NCI-H2081 treated with DMSO at 0.1 percent for 48 hours (cell line): ENCODE data around the gene LILRA1.
"Not testable (repeated sequence)": the region's sequence is repeated elsewhere in the genome, so short reads cannot be mapped to it uniquely, and the experiment has no call there.

ENCODE experiments used
- DNase-seq: peaks from one replicate; lab custom pipeline; 2025; lab: John Stamatoyannopoulos, UW

LILRA1 gene

DNA sequence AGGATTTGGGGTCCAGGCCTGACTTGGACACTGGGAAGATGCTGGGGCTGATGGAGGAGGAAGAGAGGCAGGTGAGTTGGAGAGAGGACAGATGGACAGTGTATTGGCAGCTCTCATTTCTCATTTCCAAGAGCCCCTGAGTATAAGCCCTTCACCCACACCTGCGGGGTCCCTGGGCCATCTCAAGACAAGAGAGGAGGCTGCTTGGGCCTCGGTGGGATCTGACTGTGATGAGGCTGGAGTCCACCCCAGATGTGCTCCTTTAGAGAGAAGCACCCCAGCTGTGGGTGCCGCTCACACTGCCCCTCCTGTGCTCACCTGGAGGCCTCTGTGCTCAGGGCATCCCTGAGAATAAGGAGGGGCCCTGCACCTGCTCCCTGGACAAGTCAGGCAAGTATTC, 16.1 kb upstream of the LILRA1 start:
- DNase-seq = no peak

DNA sequence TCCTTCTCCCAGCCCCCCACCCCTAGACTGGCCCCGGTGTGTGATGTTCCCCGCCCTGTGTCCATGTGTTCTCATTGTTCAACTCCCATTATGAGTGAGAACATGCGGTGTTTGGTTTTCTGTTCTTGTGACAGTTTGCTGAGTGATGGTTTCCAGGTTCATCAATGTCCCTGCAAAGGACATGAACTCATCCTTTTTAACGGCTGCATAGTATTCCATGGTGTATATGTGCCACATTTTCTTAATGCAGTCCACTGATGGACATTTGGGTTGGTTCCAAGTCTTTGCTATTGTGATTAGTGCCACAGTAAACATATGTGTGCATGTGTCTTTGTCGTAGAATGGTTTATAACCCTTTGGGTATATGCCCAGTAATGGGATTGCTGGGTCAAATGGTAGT, 15.2 kb upstream of the LILRA1 start:
- not testable (repeated sequence) for DNase-seq

- DNase-seq = no peak
Observed at GRCh38 chr19:54586397-54586796, 7.0 kb upstream of the LILRA1 start.

- no peak for DNase-seq
Observed at GRCh38 chr19:54587026-54587425, 6.4 kb upstream of the LILRA1 start.

DNA sequence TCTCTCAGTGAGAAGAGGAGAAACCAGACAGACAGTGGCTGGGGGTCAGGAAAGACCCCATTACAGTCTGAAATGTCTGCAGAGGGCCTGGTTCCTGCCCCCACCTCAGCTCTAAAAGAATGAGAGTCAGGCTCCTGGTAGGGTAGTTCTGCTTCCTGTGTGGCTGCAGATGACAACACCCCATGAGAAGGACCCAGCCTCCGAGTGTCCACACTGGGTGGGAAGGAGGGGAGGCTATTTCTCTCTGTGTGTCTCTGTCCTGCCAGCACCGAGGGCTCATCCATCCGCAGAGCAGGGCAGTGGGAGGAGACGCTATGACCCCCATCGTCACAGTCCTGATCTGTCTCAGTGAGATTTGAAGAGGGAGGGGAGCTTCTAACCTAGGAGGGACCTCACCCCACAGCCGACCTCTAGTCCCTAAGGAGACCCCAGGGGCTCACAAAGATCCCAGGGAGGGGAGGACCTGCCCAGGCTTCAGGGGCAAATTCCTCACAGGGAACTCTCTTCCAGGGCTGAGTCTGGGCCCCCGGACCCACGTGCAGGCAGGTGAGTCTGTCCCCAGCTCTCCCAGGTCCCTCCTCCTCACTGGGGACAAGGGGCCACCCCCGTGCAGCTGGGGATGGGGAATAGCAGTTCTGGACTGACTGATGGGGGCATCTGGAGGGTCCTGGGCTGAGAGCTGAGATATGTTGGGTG, 647 bp downstream of the LILRA1 start:
- DNase-seq = not testable (repeated sequence)

DNA sequence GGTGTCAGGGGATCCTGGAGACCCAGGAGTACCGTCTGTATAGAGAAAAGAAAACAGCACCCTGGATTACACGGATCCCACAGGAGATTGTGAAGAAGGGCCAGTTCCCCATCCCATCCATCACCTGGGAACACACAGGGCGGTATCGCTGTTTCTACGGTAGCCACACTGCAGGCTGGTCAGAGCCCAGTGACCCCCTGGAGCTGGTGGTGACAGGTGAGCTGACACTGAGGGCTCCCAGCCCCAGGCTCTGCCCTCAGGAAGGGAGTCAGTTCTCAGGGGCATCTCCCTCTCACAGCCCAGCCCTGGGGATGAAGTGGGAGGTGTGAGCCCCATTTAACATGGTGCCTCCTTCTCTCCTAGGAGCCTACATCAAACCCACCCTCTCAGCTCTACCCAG, 1.3 kb downstream of the LILRA1 start:
- no peak for DNase-seq

- DNase-seq = not testable (repeated sequence)
Observed at GRCh38 chr19:54595680-54596436, 2.4 kb downstream of the LILRA1 start.

GRCh38 chr19:54600212-54600611, 6.8 kb downstream of the LILRA1 start:
- no peak for DNase-seq

GRCh38 chr19:54606230-54606629, 12.8 kb downstream of the LILRA1 start:
- DNase-seq = no peak

GRCh38 chr19:54606891-54607784, 13.7 kb downstream of the LILRA1 start:
- no peak for DNase-seq

DNA sequence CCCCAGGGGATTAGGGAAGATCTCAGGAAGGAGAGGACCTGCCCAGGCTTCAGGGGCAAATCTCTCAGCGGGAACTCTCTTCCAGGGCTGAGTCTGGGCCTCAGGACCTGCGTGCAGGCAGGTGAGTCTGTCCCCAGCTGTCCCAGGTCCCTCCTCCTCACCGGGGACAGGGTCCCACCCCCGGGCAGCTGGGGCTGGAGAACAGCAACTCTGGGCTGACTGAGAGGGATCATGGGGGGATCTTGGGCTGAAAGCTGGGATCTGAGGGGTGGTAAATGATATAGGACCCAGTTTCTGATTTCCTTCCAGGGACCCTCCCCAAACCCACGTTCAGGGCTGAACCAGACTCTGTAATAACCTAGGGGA, 14.3 kb downstream of the LILRA1 start:
- DNase-seq = no peak

GRCh38 chr19:54608205-54608604, 14.8 kb downstream of the LILRA1 start:
- DNase-seq = no peak

- DNase-seq = no peak
Observed at GRCh38 chr19:54608792-54609191, 15.4 kb downstream of the LILRA1 start.

DNA sequence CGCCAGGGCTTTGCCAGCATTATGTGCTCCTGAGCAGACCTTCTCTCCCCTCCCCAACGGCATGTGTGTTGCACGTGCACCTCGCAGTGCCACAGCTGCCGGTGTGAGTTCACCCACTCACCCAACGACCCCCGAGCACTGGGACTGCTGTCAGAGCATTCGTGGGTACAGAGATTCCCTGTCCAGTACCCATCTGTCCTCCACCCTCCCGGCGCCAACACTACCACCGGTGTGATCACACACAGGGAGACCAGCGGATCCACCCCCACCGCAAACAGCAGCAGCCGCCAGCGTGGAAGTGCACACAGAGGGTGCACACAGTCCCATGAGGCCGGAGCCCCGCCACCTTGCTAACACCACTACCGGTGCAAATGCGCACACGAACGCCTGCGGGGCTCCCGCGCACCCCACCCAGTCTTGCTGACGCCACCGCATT, 15.9 kb downstream of the LILRA1 start:
- DNase-seq = no peak

- DNase-seq = no peak
Observed at GRCh38 chr19:54612428-54612827, 19.0 kb downstream of the LILRA1 start.

DNA sequence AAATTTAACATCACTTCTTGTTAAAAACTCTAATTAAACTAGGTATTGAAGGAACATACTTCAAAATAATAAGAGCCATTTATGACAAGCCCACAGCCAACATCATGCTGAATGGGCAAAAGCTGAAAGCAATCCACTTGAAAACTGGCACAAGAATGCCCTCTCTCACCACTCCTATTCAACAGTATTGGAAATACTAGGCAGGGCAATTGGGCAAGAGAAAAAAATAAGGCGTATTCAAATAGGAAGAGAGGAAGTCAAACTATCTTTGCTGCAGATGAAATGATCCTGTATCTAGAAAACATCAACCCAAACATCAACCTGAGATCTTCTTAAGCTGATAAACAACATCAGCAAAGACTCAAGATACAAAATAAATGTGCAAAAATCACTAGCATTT, 21.3 kb downstream of the LILRA1 start:
- DNase-seq = no peak

GRCh38 chr19:54616057-54616456, 22.6 kb downstream of the LILRA1 start:
- DNase-seq = no peak

DNA sequence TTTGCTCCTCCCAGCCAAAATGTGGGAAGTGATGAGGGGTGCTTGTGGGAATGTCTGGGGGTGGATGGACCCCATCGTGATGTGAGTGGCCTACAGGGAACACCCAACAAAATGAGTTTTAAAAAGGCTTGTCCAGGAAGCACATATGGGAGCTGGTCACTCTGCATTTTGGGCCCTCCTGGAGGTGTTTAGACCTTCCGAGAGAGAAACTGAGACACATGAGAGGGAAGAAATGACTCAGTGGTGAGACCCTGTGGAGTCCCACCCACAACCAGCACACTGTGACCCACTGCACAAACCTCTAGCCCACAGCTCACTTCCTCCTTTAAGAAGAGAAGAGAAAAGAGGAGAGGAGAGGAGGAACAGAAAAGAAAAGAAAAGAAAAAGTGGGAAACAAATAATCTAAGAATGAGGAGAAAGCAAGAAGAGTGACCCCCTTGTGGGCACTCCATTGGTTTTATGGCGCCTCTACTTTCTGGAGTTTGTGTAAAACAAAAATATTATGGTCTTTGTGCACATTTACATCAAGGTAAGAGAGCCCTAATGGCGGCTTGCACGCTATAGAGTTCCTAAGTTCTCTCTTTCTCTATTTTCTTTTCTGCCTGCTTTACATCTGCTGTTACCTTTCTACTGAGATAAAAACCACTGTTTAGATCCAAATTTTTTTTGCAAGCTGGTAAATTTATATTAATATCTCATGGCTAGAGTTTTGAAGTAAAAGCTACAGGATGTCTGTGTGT, 23.6 kb downstream of the LILRA1 start:
- no peak for DNase-seq

- no peak for DNase-seq
Observed at GRCh38 chr19:54620464-54620863, 27.0 kb downstream of the LILRA1 start.

- DNase-seq = no peak
Observed at GRCh38 chr19:54622431-54622830, 29.0 kb downstream of the LILRA1 start.

- not testable (repeated sequence) for DNase-seq
Observed at GRCh38 chr19:54624234-54624633, 30.8 kb downstream of the LILRA1 start.
